GM19397 (cell line): ENCODE results near the gene HPGDS.
"Not testable (repeated sequence)": the region's sequence is repeated elsewhere in the genome, so short reads cannot be mapped to it uniquely, and the experiment has no call there.

Experiments used
- ATAC-seq: cut with Tn5 transposase; IDR thresholded peaks from one replicate; pipeline ENCODE4 v1.9.1; 2021; ENCODE audit warnings: mild to moderate bottlenecking, moderate library complexity; ENCODE audit not compliant: unreplicated experiment

Gene HPGDS

GRCh38 chr4:94342694-94343093 is at the start of gene HPGDS:
HPGDS (minus strand) TSS chr4:94342836; CDS start chr4:94334629, 8,207 bp downstream.
- no peak for ATAC-seq

DNA sequence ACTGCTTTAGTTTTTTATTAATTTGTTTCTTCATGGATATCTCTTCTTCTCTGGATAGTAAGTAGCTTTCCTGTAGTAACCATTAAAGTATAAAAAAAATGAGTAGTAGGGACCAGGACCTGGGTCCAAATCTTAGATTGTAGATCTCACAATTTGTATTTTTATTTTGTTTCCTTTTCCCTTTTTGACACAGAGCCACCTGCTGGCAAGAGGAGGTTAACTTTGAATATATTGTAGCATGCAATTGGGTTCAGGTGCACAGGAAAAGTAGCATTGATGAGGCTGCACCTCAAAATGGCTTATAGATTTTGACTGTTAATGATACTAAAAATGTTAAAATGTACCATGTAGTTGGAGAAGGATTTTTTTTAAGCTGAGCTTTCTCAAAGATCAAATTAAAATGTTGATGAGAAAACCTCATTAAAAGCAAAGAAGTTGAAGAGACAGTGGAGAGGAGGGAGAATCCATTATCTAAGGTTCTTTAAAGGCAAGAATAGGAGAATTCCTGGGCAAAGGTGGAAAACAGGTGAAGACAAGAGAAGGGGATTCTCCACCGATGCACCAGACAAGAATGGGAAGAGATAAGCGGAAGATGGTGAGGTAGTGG is 48.3 kb upstream of the HPGDS start:
- ATAC-seq, result no peak

DNA sequence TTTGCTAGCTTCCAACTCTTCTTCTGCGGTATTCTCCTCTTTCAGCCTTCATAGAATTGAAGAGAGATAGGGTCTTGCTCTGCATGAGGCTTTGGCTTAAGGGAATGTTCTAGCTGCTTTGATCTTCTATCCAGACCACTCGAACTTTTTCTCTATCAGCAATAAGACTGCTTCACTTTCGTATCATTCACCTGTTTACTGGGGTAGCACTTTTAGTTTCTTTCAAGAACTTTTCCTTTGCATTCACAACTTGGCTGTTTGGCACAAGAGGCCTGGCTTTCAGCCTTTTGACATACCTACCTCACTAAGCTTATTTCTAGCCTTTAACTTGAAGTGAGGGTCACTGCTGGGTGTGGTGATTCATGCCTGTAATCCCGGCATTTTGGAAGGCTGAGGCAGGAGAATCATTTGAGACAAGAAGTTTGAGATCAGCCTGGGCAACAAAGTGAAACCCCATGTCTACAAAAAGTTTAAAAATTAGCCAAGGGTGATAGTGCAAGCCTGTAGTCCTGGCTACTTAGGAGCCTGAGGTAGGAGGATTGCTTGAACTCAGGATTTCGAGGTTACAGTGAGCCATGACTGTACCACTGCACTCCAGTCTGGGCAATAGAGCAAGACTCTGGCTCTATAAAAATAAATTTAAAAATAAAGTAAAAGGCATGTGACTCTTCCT is 47.1 kb upstream of the HPGDS start:
- no peak for ATAC-seq

GRCh38 chr4:94387965-94388364 is 45.3 kb upstream of the HPGDS start:
- not testable (repeated sequence) for ATAC-seq

- not testable (repeated sequence) for ATAC-seq
Measured at GRCh38 chr4:94385452-94385851, 42.8 kb upstream of the HPGDS start.

- ATAC-seq, result not testable (repeated sequence)
Measured at GRCh38 chr4:94382891-94383290, 40.3 kb upstream of the HPGDS start.

DNA sequence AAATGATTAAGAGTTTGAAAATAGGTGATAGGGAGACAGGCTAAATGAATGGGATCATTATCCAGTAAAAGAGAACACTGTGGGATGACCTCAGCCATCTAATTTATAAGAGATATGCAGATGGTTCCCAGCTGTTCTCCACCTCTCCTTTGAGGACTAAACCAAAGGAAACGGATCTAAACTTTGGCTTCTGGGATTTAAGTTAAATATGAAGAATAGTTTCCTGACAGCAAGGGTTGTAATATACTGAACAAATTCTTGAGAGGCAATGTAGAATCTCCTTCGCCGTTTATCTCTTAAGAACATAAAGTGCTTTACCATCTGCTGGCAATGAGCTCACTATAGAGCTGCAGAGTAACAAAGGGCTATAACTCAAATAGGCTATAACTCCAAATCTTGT is 35.4 kb upstream of the HPGDS start:
- no peak for ATAC-seq

GRCh38 chr4:94377294-94377693 is 34.7 kb upstream of the HPGDS start:
- ATAC-seq, result no peak

DNA sequence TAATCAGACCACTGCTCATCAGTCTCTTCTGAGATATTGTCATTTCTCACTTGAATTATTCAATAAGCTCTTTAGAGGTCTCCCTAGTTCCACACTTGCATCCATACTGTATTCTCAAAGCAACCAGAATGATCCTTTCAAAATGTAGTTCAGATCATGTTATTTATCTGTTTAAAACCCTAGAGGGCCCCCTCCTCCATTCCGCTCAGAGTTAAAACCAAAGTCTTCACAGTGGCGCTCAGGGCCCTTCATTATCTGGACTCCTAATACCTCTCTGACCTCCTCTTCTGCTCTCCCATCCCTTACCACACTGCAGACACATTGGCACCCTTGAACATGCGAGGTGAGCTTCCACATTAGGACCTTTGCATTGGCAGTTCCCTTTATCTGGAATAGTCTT is 32.7 kb upstream of the HPGDS start:
- no peak for ATAC-seq

GRCh38 chr4:94373752-94374151 is 31.1 kb upstream of the HPGDS start:
- no peak for ATAC-seq

DNA sequence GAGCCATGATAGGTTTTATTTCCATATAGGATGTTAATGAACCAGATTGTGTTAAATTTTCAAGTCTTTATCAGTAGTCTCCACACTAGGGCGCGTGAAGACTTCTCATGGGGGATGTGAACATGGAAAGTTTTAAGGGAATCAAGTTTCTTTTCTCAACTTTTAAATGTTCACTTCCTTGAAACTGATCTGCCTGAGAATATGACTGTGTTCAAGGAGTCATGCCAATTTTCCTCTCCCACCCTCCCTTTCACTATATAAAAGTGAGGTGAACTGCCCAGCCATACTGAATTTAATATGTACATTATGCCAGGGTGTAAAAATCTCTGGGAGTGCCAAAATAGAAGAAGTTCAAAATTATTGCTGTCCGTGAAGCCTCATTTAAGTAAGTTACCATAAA is 30.4 kb upstream of the HPGDS start:
- no peak for ATAC-seq

DNA sequence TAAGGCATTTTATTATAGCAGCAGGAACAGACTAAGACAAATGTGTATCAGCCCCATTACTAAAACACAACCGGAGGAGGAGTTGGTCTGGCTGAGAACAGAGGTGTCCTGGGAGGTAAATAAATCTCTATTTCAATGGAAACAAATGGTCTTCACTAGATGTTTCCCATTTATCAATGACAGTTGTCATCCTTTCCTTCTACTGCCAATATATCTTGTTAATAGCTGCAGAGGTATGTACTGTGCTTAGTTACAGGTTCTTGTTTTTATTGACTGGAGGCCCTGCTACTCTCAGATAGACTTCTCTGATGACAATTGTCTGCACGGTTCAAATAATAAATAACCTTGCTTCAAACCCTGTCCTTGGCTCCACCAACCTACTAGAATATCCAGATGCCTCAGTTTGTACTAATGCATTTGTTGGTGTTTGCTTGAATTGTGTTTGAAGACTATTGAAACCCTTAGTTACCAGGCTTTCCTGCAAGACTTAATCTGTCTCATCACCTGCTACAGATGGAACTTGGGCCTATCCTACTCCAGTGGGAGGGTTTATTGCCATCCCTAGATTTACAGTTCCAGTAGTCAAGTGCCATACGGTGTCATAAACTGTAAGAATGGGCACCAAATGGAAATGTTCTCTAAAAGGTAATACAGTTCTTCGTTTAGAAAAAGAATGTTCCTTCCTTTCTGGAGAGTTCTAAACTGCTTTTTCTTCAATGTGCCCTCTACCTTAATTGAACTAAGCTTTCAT is 29.8 kb upstream of the HPGDS start:
- no peak for ATAC-seq

- no peak for ATAC-seq
Measured at GRCh38 chr4:94371290-94371689, 28.7 kb upstream of the HPGDS start.

- no peak for ATAC-seq
Measured at GRCh38 chr4:94370533-94371254, 28.1 kb upstream of the HPGDS start.

DNA sequence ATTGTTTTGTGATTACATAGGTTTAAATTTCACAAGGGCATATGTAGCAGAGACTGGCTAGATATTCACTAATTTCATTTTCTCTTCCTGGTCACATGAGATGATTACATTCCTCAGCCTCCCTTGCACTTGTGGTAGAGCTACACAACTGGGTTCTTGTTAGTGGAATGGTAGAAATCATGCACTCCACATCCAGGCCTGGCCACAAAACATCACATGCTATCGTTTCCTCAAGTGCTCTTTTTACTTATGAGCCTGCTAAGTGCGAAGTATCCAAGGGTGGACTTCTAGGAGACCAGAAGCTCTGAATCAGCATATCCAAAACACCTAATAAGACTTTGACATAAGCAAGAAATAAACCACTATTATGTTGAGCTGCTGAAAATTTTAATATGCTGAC is 26.4 kb upstream of the HPGDS start:
- ATAC-seq, result no peak

DNA sequence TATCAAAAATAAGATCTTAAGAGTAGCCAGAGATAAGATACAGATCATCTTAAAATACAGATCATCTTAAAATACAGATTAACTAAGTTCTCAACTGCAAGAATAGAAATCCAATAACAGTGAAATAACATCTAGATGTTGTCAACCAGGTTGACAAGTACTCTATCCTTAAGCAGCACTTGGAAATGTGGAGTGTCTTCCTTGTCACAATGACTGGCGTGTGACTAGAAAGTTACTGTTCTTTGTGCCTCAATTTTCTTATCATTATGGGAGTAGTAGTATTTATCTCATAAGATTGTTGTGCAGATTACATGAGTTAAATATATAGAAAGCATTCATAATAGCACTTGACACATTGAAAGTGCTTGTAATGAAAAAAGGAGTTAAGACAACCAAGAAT is 25.8 kb upstream of the HPGDS start:
- ATAC-seq, result no peak

GRCh38 chr4:94365304-94365703 is 22.7 kb upstream of the HPGDS start:
- ATAC-seq, result no peak

- ATAC-seq, result no peak
Measured at GRCh38 chr4:94364527-94364926, 21.9 kb upstream of the HPGDS start.

- no peak for ATAC-seq
Measured at GRCh38 chr4:94363136-94363655, 20.6 kb upstream of the HPGDS start.

- no peak for ATAC-seq
Measured at GRCh38 chr4:94359838-94360237, 17.2 kb upstream of the HPGDS start.

- ATAC-seq, result no peak
Measured at GRCh38 chr4:94359221-94359620, 16.6 kb upstream of the HPGDS start.
